Left hindlimb (tissue), 1 donor: ENCODE measurements around the gene ECI1.

Source experiments
- DNase-seq: peaks from one replicate; pipeline ENCODE4 v3.0.0-alpha.2; 2018

ECI1 gene, protein sequence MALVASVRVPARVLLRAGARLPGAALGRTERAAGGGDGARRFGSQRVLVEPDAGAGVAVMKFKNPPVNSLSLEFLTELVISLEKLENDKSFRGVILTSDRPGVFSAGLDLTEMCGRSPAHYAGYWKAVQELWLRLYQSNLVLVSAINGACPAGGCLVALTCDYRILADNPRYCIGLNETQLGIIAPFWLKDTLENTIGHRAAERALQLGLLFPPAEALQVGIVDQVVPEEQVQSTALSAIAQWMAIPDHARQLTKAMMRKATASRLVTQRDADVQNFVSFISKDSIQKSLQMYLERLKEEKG

GRCh38 chr16:2251296-2252111 is at the start of gene ECI1:
Gene ECI1, minus strand, starts transcription at chr16:2251587. Its CDS starts 21 bp downstream, at chr16:2251566.
- DNase-seq, result peak; percentile 96

DNA sequence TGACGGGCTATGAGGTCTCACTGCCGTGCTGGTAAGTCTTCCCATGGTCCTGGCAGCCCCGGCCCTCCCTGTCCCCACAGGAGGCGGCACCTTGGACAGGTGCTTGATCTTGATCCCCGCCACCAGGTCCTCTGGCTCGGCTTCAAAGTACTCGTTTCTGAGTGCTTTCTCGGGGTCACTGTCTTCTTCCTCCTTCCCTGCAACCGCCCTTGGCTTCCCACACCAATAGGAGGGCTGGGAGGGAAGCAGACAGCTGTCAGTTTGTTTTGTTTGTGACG is 48.5 kb upstream of the ECI1 start:
- DNase-seq, result no peak

- no peak for DNase-seq
Measured at GRCh38 chr16:2299121-2299914, 47.9 kb upstream of the ECI1 start.

DNA sequence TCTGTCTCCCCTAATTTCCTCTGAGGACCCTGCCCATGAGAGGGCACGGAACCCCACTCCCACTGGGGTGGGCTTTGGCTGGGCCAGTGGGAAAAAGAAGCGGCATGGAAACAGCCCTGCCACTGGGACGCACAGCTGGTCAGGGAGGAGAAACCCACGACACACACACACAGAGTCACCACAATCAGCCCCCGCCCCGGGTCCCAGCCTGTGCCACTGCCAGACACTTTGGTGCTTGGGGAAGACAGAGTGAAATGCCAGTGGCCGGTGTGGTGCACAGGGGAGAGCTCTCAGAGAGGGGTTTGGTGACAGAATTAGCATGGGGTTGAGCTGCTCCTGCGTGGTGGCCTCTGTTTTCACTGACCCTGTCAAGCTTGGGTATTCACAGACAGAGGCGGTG is 47.2 kb upstream of the ECI1 start:
- DNase-seq, result no peak

GRCh38 chr16:2297506-2297860 is 46.1 kb upstream of the ECI1 start:
- no peak for DNase-seq

- no peak for DNase-seq
Measured at GRCh38 chr16:2296661-2297505, 45.5 kb upstream of the ECI1 start.

DNA sequence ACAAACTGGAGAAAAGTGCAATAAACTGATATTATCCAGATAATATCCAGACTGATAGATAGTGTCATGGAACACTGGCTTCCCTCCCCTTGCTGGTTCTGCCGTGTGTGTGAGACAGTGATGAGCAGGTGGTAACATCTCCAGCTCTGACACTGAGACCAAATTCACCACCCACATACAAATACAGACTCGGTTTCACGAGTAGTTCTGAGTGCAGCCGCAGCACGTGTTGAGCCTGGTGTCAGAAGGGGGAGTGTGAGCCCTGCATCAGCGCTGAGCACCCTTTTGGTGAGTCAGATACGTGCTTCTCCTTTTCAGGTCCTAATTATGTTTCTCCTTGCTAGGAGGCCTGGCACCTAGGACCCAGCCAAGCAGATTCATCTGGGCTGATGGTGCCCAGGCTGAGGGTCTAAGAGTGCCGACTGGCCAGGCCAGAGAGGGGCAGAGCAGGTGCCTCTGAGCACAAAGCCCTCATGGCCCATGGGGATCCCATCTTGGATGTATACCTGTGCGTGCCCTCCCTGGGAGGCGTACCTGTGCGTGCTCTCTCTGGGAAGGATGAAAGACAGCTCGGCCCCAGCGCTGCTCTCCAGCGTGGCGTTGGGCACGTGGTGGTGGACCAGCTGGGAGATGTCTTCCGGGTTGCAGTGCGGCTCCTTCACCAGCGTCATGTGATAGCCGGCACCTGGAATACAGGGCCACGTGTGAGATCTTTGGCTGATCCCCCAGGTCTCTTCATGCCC is 43.8 kb upstream of the ECI1 start:
- no peak for DNase-seq

GRCh38 chr16:2292221-2292620 is 40.8 kb upstream of the ECI1 start:
- DNase-seq, result no peak

- DNase-seq, result no peak
Measured at GRCh38 chr16:2289282-2289681, 37.9 kb upstream of the ECI1 start.

GRCh38 chr16:2288726-2289125 is 37.3 kb upstream of the ECI1 start:
- DNase-seq, result no peak

GRCh38 chr16:2287916-2288547 is 36.6 kb upstream of the ECI1 start:
- DNase-seq, result no peak

DNA sequence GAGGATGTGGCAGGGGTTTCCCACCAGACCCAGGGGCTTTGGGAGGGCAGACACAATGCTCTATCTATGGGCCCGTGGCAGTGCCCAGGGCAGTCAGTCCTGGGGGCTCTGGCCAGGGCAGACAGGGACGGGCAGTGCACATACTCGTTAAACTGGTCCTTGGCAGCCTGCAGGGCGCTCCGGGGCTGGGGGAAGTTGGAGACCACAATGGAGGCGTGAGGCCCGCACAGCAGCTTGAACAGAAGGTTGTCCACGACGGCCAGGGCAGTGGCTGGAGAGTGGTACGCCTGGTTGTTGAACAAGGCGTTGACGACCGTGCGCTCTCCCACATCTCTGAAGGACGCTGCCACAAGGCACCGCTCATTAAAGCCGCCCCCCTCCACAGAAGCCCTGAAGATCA is 35.2 kb upstream of the ECI1 start:
- DNase-seq, result no peak

DNA sequence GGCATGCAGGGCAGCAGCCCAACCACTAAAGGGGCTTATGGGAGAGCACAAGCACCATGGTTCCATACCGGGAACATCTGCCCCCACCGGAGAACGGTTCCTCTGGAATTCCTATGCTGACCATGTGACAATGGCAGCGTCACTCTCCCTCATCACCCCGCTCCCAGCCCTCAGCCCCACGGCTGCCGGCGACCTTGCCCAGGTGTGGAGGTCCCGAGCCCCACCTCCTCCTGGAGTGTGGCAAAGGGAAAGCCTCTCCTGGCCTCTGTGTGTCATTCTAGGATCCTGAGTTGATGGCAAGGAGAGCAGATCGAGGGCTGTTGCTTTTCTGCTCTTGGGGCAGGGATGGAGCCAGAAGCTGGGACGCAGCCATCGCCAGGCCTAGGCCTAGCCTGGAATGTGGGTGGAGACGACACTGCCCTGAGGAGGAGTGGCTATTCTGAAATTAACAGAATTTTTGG is 34.4 kb upstream of the ECI1 start:
- DNase-seq, result no peak

DNA sequence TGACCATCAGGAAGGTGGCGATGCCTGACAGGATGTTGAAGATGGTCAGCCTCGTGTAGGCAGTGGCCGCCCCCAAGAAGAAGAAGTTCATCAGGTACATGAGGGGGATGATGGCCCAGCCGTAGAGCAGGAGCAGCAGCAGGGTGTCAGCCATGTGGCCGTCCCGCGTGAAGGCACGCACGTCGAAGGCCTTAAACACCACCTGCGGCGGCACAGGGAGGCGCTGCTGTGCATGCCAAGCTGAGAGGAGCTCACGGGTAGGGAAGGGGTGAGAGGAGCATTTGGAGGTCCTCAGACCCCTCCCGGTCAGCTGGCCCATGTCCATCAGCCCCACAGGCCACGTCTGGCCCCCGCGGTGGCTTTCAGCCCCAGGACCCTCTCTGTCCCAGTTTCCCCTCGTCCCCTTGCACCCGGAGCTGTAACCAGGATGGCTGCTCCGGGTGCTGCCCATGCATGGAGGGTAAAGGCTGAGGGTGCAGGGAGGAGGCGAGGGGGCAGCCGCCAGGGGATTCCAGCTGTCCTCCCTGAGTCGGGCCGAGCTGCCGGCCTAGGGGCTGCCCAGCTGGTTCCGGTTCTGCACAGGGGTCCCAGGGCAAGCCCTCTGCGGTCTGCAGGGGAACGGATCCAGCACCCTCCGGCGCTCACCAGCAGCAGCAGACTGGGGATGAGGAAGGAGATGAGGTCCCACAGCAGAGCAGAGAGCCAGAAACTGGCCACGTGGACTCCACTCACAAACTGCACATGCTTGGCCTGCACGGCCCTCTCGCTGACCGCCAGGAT is 33.6 kb upstream of the ECI1 start:
- no peak for DNase-seq

GRCh38 chr16:2284001-2284770 is 32.8 kb upstream of the ECI1 start:
- DNase-seq, result no peak

DNA sequence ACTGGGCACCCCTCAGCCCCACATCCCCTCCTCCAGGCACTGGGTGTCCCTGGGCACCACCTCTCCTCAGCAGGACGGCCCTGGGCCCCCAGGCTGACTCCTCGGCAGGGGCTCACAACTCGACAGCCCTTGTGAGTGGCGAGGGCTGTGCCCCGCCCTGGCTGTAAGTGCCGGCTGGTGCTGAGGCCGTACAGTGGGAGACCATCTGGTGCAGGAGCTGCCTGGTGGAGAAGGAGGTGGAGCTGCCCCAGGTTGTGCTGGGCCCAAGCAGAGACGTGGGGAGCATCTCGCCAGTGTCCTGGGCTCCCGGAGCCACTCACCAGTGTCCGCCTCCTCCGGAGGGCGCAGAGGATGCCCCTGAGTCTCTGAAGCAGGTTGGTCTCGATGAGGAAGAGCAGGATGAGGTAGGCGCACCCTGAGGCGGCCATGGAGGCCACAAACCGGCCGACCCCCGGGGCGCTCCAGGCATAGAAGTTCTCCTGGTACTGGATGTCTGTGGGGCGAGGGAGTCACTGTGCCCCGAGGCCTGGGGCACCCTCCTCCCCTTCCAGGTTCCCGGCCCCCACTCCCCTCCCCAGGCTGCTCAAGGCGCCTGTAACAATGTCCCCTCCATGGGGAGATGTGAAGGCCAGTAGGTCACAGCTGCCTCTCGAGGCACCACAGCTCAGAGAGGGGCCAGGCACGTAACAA is 31.6 kb upstream of the ECI1 start:
- DNase-seq, result no peak

DNA sequence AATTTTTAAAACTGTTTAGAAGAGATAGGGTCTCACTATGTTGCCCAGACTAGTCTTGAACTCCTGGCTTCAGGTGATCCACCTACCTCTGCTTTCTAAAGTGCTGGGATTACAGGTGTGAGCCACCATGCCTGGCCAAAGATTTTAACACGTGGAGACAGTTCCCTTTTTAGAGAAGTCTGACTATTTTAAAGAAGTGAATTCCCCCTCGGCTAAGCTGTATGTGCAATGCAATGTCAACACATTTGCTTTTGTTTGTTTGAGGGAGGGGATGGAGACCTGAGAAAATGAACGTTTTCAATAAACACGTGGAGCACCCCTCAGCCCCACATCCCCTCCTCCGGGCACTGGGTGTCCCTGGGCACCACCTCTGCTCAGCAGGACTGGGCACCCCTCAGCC is 30.9 kb upstream of the ECI1 start:
- DNase-seq, result no peak

DNA sequence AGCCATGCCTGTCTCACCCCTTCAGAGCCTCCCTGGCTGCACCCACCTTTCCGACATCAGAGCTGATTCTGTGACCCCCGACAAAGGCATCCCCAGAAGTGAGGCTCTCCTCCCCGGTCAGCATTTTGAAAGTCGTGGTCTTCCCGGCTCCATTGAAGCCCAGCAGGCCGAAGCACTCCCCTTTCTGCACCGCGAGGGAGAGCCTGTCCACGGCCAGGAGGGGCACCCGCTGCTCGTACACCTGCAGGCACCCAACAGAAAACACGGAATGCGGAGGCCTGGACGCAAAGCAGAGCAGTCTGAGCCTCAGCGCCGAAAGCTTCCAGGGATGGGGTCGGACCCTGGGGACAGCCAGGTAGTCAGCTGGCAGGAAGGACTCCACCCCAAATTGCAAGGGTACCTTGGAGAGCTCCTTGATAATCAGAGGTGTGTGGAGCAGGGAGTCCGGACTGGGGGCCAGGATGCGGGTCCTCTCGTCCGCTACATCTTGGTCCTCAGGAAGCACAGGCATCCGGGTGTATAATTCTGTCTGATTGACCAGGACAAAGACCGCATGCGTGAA is 29.7 kb upstream of the ECI1 start:
- no peak for DNase-seq

DNA sequence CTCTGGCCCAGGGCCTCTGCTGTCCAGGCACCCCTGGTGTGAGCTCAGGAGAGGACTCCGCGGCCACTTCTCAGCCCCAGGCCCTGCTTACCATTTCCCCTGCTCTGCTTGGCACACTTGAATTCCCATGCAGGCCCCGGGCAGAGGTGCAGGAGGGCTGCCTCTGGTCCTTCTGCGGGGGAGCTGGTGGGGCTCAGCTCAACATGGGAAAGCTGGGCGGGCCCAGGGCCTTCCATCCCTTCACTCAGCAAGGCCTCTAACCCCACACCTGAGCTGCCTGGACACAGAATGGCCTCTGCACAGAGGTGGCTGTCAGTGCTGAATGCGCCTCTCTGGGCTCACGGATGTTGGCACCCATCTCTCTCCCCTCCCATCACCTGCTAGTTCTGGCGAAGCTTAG is 29.1 kb upstream of the ECI1 start:
- DNase-seq, result no peak
